CD4-positive, alpha-beta memory T cell (primary cell): ENCODE measurements around the gene SOCS6. TPM values are rescaled to one million over a fixed set of nuclear protein-coding genes. Genes with fewer than 3 reads are reported as not detected.
A peak's percentile ranks its signal among the peaks of the same experiment; 100 is the strongest.
"Not testable (repeated sequence)": the region's sequence is repeated elsewhere in the genome, so short reads cannot be mapped to it uniquely, and the experiment has no call there.

Source experiments
- CTCF ChIA-PET: fragments of 350-600 bp; sonication (Branson Sonifier 250); formaldehyde crosslinking; loops from one replicate; lab custom pipeline; 2021; ENCODE audit warnings: inconsistent platforms; ENCODE audit not compliant: partially characterized antibody; lab: Charles Lee
- POLR2A ChIA-PET: fragments of 350-600 bp; sonication (Branson Sonifier 250); formaldehyde crosslinking; loops from one replicate; lab custom pipeline; 2021; ENCODE audit not compliant: partially characterized antibody; lab: Charles Lee
- DNase-seq, 5 donors: peaks; one replicate each; pipeline versions ENCODE4 v3.0.0 to v3.0.0-alpha.2; 2020 to 2022; ENCODE audit warnings: mixed read lengths in 1 of 5
- H3K27ac ChIP-seq: one replicate; pipeline ENCODE4 v1.7.0; 2013; ENCODE audit warnings: low read depth, low read length
- H3K27me3 ChIP-seq: 2 replicates; pipeline ENCODE4 v1.7.0; 2013; ENCODE audit warnings: mild to moderate bottlenecking, low read length, moderate library complexity; ENCODE audit not compliant: insufficient read depth
- H3K36me3 ChIP-seq: 2 replicates; pipeline ENCODE4 v1.7.0; 2013; ENCODE audit warnings: mild to moderate bottlenecking, low read length, moderate library complexity; ENCODE audit not compliant: insufficient read depth
- H3K4me1 ChIP-seq: 2 replicates; pipeline ENCODE4 v1.7.0; 2013; ENCODE audit warnings: mild to moderate bottlenecking, low read length, moderate library complexity; ENCODE audit not compliant: insufficient read depth
- H3K4me3 ChIP-seq, 2 donors: one replicate each; pipeline ENCODE4 v1.7.0; 2013; ENCODE audit warnings: low read length in 2 of 2, mild to moderate bottlenecking in 1 of 2
- H3K9me3 ChIP-seq, 2 donors: one replicate each; pipeline ENCODE4 v1.7.0; 2013; ENCODE audit warnings: low read length in 2 of 2, control low read depth in 1 of 2; ENCODE audit not compliant: control insufficient read depth in 1 of 2
- H3K27ac Mint-ChIP-seq, 7 donors: one replicate each; pipeline ENCODE4 v1.8.0; 2020 to 2021; ENCODE audit warnings: mixed read lengths in 7 of 7, mild to moderate bottlenecking in 6 of 7, inconsistent platforms in 3 of 7, moderate library complexity in 3 of 7
- H3K27me3 Mint-ChIP-seq, 2 donors: one replicate each; pipeline ENCODE4 v1.8.0; 2020 to 2021; ENCODE audit warnings: mixed read lengths in 2 of 2
- H3K36me3 Mint-ChIP-seq, 2 donors: one replicate each; pipeline ENCODE4 v1.8.0; 2020 to 2021; ENCODE audit warnings: mixed read lengths in 2 of 2, inconsistent platforms in 1 of 2, mild to moderate bottlenecking in 1 of 2
- H3K4me1 Mint-ChIP-seq, 4 donors: one replicate each; pipeline ENCODE4 v1.8.0; 2020 to 2021; ENCODE audit warnings: mixed read lengths in 4 of 4, mild to moderate bottlenecking in 1 of 4
- H3K4me3 Mint-ChIP-seq, 8 donors: one replicate each; pipeline ENCODE4 v1.8.0; 2020 to 2021; ENCODE audit warnings: mixed read lengths in 8 of 8, mild to moderate bottlenecking in 7 of 8, moderate library complexity in 6 of 8, inconsistent platforms in 3 of 8
- H3K9me3 Mint-ChIP-seq, 8 donors: one replicate each; pipeline ENCODE4 v1.8.0; 2020 to 2021; ENCODE audit warnings: mixed read lengths in 8 of 8, mild to moderate bottlenecking in 5 of 8, inconsistent platforms in 3 of 8, moderate library complexity in 1 of 8
- intact Hi-C: fragments of 100-400 bp; cut with micrococcal nuclease; formaldehyde crosslinking; loops from one replicate; pipeline ENCODE4 v1.15.1; 2023
- polyA plus RNA-seq, 2 donors: library from polyadenylated mRNA; unstranded; fragments of 300-500 nt; fragmentation: Illumina TruSeq; gene quantifications; one replicate each; pipeline ENCODE4 v1.2.3, GENCODE V29; 2021
- total RNA-seq, 2 experiments: library from RNA; stranded (reverse); gene quantifications; one replicate each; pipeline ENCODE4 v1.2.3, GENCODE V29; 2021

SOCS6 gene
- total and polyA plus RNA-seq, 4 experiments from 2014 or later: 0.31 to 2.6 (median 1.7) TPM

- no peaks in the 10 kb centered on the region for H3K36me3 Mint-ChIP-seq
- Histone ChIP-seq H3K36me3 (no peaks in the 10 kb centered on the region), H3K4me3 (no peak overlapping the region), H3K9me3 (no peaks in the 10 kb centered on the region), H3K4me1 (no peaks in the 10 kb centered on the region), H3K27me3 (no peaks in the 10 kb centered on the region), H3K27ac (no peak overlapping the region)
- H3K9me3 Mint-ChIP-seq: peaks cover 0 to 4% (median under 1%) of the 10 kb centered on the region in 8 donors
- no peak overlapping the region for H3K4me3 Mint-ChIP-seq
- no peaks in the 10 kb centered on the region for H3K27me3 Mint-ChIP-seq
- ChIA-PET CTCF (no interaction called here), POLR2A (no interaction called here)
- no peak overlapping the region for H3K27ac Mint-ChIP-seq
- DNase-seq: no peak
- H3K4me1 Mint-ChIP-seq: no peaks in the 10 kb centered on the region
- intact Hi-C loops: no loop called here
Measured at GRCh38 chr18:70359071-70359470, 70.2 kb downstream of the SOCS6 start.

GRCh38 chr18:70362258-70362657 is 73.4 kb downstream of the SOCS6 start:
- no peaks in the 10 kb centered on the region for H3K36me3 ChIP-seq
- H3K4me1 ChIP-seq: no peaks in the 10 kb centered on the region
- intact Hi-C loops: no loop called here
- no peaks in the 10 kb centered on the region for H3K9me3 Mint-ChIP-seq
- H3K27me3 Mint-ChIP-seq: peaks cover 0 to 3% of the 10 kb centered on the region in 2 donors
- H3K4me3 Mint-ChIP-seq: no peak overlapping the region
- H3K4me3 ChIP-seq: no peak overlapping the region
- H3K27me3 ChIP-seq: no peaks in the 10 kb centered on the region
- no peak overlapping the region for H3K27ac ChIP-seq
- ChIA-PET POLR2A (no interaction called here), CTCF (no interaction called here)
- H3K4me1 Mint-ChIP-seq: no peaks in the 10 kb centered on the region
- H3K36me3 Mint-ChIP-seq: no peaks in the 10 kb centered on the region
- DNase-seq: no peak
- no peaks in the 10 kb centered on the region for H3K9me3 ChIP-seq
- H3K27ac Mint-ChIP-seq: no peak overlapping the region

GRCh38 chr18:70363861-70364260 is 75.0 kb downstream of the SOCS6 start:
- H3K4me1 Mint-ChIP-seq: no peaks in the 10 kb centered on the region
- no peaks in the 10 kb centered on the region for H3K9me3 Mint-ChIP-seq
- CTCF ChIA-PET: no interaction called here
- Histone ChIP-seq H3K4me1 (no peaks in the 10 kb centered on the region), H3K27me3 (no peaks in the 10 kb centered on the region), H3K4me3 (no peak overlapping the region), H3K27ac (no peak overlapping the region), H3K36me3 (no peaks in the 10 kb centered on the region), H3K9me3 (no peaks in the 10 kb centered on the region)
- no peaks in the 10 kb centered on the region for H3K36me3 Mint-ChIP-seq
- intact Hi-C loops: no loop called here
- POLR2A ChIA-PET: no interaction called here
- DNase-seq: no peak
- peak overlapping the region in 1 of 7 donors; percentile 39 for H3K27ac Mint-ChIP-seq
- H3K27me3 Mint-ChIP-seq: peaks cover 0 to 3% of the 10 kb centered on the region in 2 donors
- no peak overlapping the region for H3K4me3 Mint-ChIP-seq

GRCh38 chr18:70365361-70365760 is 76.5 kb downstream of the SOCS6 start:
- CTCF ChIA-PET: no interaction called here
- H3K9me3 ChIP-seq: no peaks in the 10 kb centered on the region
- no peak overlapping the region for H3K27ac ChIP-seq
- H3K27me3 Mint-ChIP-seq: peaks cover 0 to 3% of the 10 kb centered on the region in 2 donors
- H3K4me1 Mint-ChIP-seq: no peaks in the 10 kb centered on the region
- H3K27me3 ChIP-seq: no peaks in the 10 kb centered on the region
- no peaks in the 10 kb centered on the region for H3K36me3 ChIP-seq
- no peaks in the 10 kb centered on the region for H3K4me1 ChIP-seq
- H3K27ac Mint-ChIP-seq: no peak overlapping the region
- H3K4me3 ChIP-seq: no peak overlapping the region
- no peaks in the 10 kb centered on the region for H3K36me3 Mint-ChIP-seq
- intact Hi-C loops: no loop called here
- DNase-seq: no peak
- peaks cover 0 to 1% (median 0%) of the 10 kb centered on the region in 8 donors for H3K9me3 Mint-ChIP-seq
- POLR2A ChIA-PET: no interaction called here
- H3K4me3 Mint-ChIP-seq: no peak overlapping the region

GRCh38 chr18:70366174-70366573 is 77.3 kb downstream of the SOCS6 start:
- intact Hi-C loops: no loop called here
- H3K4me1 Mint-ChIP-seq: no peaks in the 10 kb centered on the region
- DNase-seq: no peak
- ChIA-PET CTCF (no interaction called here), POLR2A (no interaction called here)
- H3K27me3 Mint-ChIP-seq: peaks cover 2 to 3% of the 10 kb centered on the region in 2 donors
- H3K4me3 Mint-ChIP-seq: no peak overlapping the region
- H3K9me3 ChIP-seq: no peaks in the 10 kb centered on the region
- no peak overlapping the region for H3K4me3 ChIP-seq
- no peaks in the 10 kb centered on the region for H3K27me3 ChIP-seq
- H3K27ac ChIP-seq: no peak overlapping the region
- peaks cover 0 to 1% (median 0%) of the 10 kb centered on the region in 8 donors for H3K9me3 Mint-ChIP-seq
- H3K27ac Mint-ChIP-seq: no peak overlapping the region
- no peaks in the 10 kb centered on the region for H3K36me3 Mint-ChIP-seq
- H3K36me3 ChIP-seq: no peaks in the 10 kb centered on the region
- no peaks in the 10 kb centered on the region for H3K4me1 ChIP-seq

- no peaks in the 10 kb centered on the region for H3K9me3 ChIP-seq
- no peak for DNase-seq
- Mint-ChIP-seq H3K4me1 (no peaks in the 10 kb centered on the region), H3K36me3 (no peaks in the 10 kb centered on the region), H3K27ac (no peak overlapping the region), H3K27me3 (peaks cover 2 to 3% of the 10 kb centered on the region in 2 donors), H3K9me3 (peaks cover 0 to 3% (median 0%) of the 10 kb centered on the region in 8 donors), H3K4me3 (no peak overlapping the region)
- ChIA-PET CTCF (no interaction called here), POLR2A (no interaction called here)
- no peak overlapping the region for H3K4me3 ChIP-seq
- intact Hi-C loops: no loop called here
- no peak overlapping the region for H3K27ac ChIP-seq
- H3K4me1 ChIP-seq: no peaks in the 10 kb centered on the region
- no peaks in the 10 kb centered on the region for H3K36me3 ChIP-seq
- H3K27me3 ChIP-seq: no peaks in the 10 kb centered on the region
Measured at GRCh38 chr18:70366670-70367069, 77.8 kb downstream of the SOCS6 start.

GRCh38 chr18:70367344-70367743 is 78.5 kb downstream of the SOCS6 start:
- POLR2A ChIA-PET, H3K4me1 ChIP-seq, H3K9me3 ChIP-seq, CTCF ChIA-PET, H3K36me3 Mint-ChIP-seq, DNase-seq, H3K27ac ChIP-seq, H3K4me3 Mint-ChIP-seq, intact Hi-C loops, H3K4me3 ChIP-seq, H3K4me1 Mint-ChIP-seq, H3K27me3 Mint-ChIP-seq, H3K27me3 ChIP-seq, H3K27ac Mint-ChIP-seq, H3K36me3 ChIP-seq, H3K9me3 Mint-ChIP-seq: not testable (repeated sequence)

GRCh38 chr18:70368903-70369302 is 80.1 kb downstream of the SOCS6 start:
- Mint-ChIP-seq H3K4me3 (no peak overlapping the region), H3K27me3 (peaks cover 2 to 3% of the 10 kb centered on the region in 2 donors), H3K4me1 (no peaks in the 10 kb centered on the region), H3K27ac (no peak overlapping the region), H3K36me3 (no peaks in the 10 kb centered on the region), H3K9me3 (peaks cover 0 to 3% (median 0%) of the 10 kb centered on the region in 8 donors)
- Histone ChIP-seq H3K27ac (no peak overlapping the region), H3K36me3 (no peaks in the 10 kb centered on the region), H3K27me3 (no peaks in the 10 kb centered on the region), H3K4me1 (no peaks in the 10 kb centered on the region), H3K4me3 (no peak overlapping the region), H3K9me3 (no peaks in the 10 kb centered on the region)
- intact Hi-C loops: no loop called here
- CTCF ChIA-PET: no interaction called here
- DNase-seq: no peak
- POLR2A ChIA-PET: no interaction called here
